Tibial nerve (tissue), 4 donors: Measurements from ENCODE around the gene TANK. TPM values are rescaled to one million over a fixed set of nuclear protein-coding genes. Genes with fewer than 3 reads are reported as not detected.

Source experiments
- DNase-seq, 2 donors: peaks; one replicate each; pipeline ENCODE4 v3.0.0-alpha.2; 2019; ENCODE audit warnings: low spot score in 2 of 2
- H3K27ac ChIP-seq, 4 donors: fragments of 200-600 bp; sonication (generic) in 3 of 4; one replicate each; pipeline ENCODE4 v1.5.1; 2017 to 2019; ENCODE audit warnings: mild to moderate bottlenecking in 1 of 4
- H3K27me3 ChIP-seq, 2 donors: fragments of 200-600 bp; sonication (generic) in 1 of 2; one replicate each; pipeline versions ENCODE4 v1.5.1 to v1.6.0; 2017 to 2019
- H3K36me3 ChIP-seq, 3 donors: fragments of 200-600 bp; sonication (generic); one replicate each; pipeline ENCODE4 v1.5.1; 2018 to 2019
- H3K4me1 ChIP-seq, 4 donors: fragments of 200-600 bp; sonication (generic) in 3 of 4; one replicate each; pipeline ENCODE4 v1.5.1; 2017 to 2019
- H3K4me3 ChIP-seq, 4 donors: fragments of 200-600 bp; sonication (generic) in 3 of 4; one replicate each; pipeline ENCODE4 v1.5.1; 2017 to 2019; ENCODE audit warnings: mild to moderate bottlenecking in 1 of 4, moderate library complexity in 1 of 4
- H3K9me3 ChIP-seq, 4 donors: fragments of 200-600 bp; sonication (generic) in 3 of 4; one replicate each; pipeline ENCODE4 v1.5.1; 2017 to 2019
- EP300 ChIP-seq, 2 donors: sonication (generic); formaldehyde crosslinking; IDR thresholded peaks; one replicate each; pipeline ENCODE4 v1.6.1; 2017; ENCODE audit warnings: antibody characterized with exemption in 2 of 2, mild to moderate bottlenecking in 1 of 2
- POLR2A ChIP-seq, 2 donors: fragments of 450-650 bp; IDR thresholded peaks; one replicate each; pipeline ENCODE4 v1.6.1; 2017; ENCODE audit warnings: antibody characterized with exemption in 2 of 2, mild to moderate bottlenecking in 2 of 2, moderate library complexity in 2 of 2
- WGBS, 2 donors: methylation state at CpG; one replicate each; pipeline ENCODE4 v1.1.5; 2018; 5-methylcytosine and 5-hydroxymethylcytosine counted together
- total RNA-seq, 4 donors: library from RNA; depleted of rRNA; stranded (reverse); fragments of >200 nt; gene quantifications; one replicate each; pipeline ENCODE4 v1.1.0, GENCODE V29; 2016
- TF ChIP-seq, protein P1 (sequence below), 5 experiments: fragments of 200-600 bp in 3 of 5; fragments of 450-650 bp in 2 of 5; sonication (generic) in 3 of 5; IDR thresholded peaks; one replicate each; pipeline ENCODE4 v1.5.1; 2016 to 2019; ENCODE audit warnings: antibody characterized with exemption in 5 of 5, mild to moderate bottlenecking in 3 of 5, moderate library complexity in 2 of 5

The TANK gene
- total RNA-seq, 4 donors from 2014 or later: 54.4 to 83.5 (median 75.1) TPM

DNA sequence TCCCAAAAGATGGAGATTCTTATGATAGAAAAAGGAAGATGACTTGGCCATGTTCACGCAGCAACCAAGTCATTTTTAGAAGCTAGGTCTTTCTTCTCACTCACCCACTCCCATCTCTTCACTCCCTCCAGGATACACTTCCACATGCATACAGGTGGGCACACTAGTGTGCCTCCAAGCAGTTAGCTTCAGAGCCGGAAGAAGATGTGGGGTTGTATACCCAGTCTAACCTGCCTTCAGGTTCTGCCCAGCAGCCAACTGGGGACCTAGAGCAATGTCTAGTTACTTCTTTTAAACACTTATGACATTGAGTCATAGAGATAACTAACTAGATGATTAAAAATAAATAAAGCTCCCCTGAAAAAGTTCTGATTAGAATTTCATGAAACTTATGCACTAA lies 21.8 kb upstream of the TANK start:
- peak overlapping the region in 1 of 4 donors; percentile 11 for H3K4me3 ChIP-seq
- no peaks in the 10 kb centered on the region for H3K36me3 ChIP-seq
- H3K27ac ChIP-seq: peak overlapping the region in 2 of 4 donors; percentile 2 to 75
- WGBS, 2 donors: 81 to 93% methylated on average over 2 of the region's 2 CpGs
- no peaks in the 10 kb centered on the region for H3K9me3 ChIP-seq
- TF ChIP-seq, protein P1, sequence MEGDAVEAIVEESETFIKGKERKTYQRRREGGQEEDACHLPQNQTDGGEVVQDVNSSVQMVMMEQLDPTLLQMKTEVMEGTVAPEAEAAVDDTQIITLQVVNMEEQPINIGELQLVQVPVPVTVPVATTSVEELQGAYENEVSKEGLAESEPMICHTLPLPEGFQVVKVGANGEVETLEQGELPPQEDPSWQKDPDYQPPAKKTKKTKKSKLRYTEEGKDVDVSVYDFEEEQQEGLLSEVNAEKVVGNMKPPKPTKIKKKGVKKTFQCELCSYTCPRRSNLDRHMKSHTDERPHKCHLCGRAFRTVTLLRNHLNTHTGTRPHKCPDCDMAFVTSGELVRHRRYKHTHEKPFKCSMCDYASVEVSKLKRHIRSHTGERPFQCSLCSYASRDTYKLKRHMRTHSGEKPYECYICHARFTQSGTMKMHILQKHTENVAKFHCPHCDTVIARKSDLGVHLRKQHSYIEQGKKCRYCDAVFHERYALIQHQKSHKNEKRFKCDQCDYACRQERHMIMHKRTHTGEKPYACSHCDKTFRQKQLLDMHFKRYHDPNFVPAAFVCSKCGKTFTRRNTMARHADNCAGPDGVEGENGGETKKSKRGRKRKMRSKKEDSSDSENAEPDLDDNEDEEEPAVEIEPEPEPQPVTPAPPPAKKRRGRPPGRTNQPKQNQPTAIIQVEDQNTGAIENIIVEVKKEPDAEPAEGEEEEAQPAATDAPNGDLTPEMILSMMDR (IDR thresholded peaks at IDR 0.05): no peak
- TF ChIP-seq EP300 (IDR thresholded peaks at IDR 0.05) (no peak), POLR2A (IDR thresholded peaks at IDR 0.05) (no peak)
- peaks cover 0 to 36% (median 17%) of the 10 kb centered on the region in 4 donors for H3K4me1 ChIP-seq
- no peak for DNase-seq
- no peaks in the 10 kb centered on the region for H3K27me3 ChIP-seq

DNA sequence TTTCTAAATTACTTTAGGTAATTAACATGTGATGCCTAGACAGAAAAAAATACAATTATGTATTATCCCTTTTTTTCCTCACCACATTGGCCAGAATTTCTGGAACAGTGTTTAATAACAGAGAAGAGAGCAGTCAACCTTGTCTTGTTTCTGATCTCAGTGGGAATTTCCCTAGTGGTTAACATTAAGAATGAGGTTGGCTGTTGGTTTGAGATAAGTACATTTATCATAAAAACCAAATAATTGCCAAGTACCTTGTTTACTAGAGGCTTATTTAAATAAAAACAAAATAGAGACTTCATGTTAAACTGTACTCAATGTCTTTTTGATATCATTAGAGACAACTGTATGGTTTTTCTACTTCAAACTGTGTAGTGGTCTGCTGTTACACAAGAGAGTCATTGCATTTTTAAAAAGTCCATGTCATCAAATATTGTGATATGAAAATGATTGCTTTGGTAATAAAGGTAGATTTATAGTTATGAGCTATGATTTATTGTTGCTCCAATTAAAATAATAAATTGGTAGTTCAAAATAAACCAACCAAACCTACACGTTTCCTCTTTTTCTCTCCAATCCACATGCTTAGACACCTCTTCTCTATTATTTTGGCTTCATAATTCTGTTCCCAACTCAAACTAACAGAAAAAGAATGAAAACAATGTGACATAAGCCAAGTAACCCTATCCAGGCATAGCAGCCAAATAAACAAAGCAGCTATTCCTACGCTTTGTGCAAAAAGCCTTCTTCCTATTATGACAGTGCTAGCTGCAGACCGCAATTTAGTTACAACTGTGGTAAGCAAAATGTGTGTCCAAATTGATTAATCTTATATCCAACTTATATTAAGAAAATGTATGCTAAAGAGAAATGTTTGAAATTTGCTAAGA lies 20.9 kb upstream of the TANK start:
- Histone ChIP-seq H3K27ac (peak overlapping the region in 2 of 4 donors; percentile 17 to 42), H3K9me3 (no peaks in the 10 kb centered on the region), H3K4me1 (peaks cover 0 to 36% (median 17%) of the 10 kb centered on the region in 4 donors), H3K36me3 (no peaks in the 10 kb centered on the region), H3K27me3 (no peaks in the 10 kb centered on the region), H3K4me3 (peak overlapping the region in 1 of 4 donors; percentile 11)
- WGBS, 2 donors: 47 to 51% methylated on average over 3 of the region's 3 CpGs
- TF ChIP-seq, protein P1 (IDR thresholded peaks at IDR 0.05): no peak
- TF ChIP-seq POLR2A (IDR thresholded peaks at IDR 0.05) (no peak), EP300 (IDR thresholded peaks at IDR 0.05) (no peak)
- no peak for DNase-seq

DNA sequence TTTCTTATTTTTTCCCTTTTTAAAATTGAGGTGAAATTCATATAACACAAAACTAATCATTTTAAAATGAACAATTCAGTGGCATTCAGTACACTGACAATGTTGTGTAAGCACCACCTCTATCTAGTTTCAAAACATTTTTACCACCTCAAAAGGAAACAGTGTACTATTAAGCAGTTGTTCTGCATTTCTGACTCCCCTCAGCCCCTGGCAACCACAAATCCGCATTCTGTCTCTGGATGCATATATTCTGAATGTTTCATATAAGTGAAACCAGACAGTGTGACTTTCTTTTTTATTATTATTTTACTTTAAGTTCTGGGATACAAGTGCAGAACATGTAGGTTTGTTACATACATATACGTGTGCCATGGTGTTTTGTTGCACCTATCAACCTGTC lies 19.2 kb upstream of the TANK start:
- Histone ChIP-seq H3K4me3 (no peak overlapping the region), H3K27me3 (no peaks in the 10 kb centered on the region), H3K27ac (no peak overlapping the region), H3K4me1 (peaks cover 0 to 19% (median 7%) of the 10 kb centered on the region in 4 donors), H3K9me3 (no peaks in the 10 kb centered on the region), H3K36me3 (no peaks in the 10 kb centered on the region)
- WGBS, 2 donors: 81 to 96% methylated on average over 2 of the region's 2 CpGs
- TF ChIP-seq EP300 (IDR thresholded peaks at IDR 0.05): no peak
- no peak for TF ChIP-seq POLR2A (IDR thresholded peaks at IDR 0.05)
- DNase-seq: no peak

DNA sequence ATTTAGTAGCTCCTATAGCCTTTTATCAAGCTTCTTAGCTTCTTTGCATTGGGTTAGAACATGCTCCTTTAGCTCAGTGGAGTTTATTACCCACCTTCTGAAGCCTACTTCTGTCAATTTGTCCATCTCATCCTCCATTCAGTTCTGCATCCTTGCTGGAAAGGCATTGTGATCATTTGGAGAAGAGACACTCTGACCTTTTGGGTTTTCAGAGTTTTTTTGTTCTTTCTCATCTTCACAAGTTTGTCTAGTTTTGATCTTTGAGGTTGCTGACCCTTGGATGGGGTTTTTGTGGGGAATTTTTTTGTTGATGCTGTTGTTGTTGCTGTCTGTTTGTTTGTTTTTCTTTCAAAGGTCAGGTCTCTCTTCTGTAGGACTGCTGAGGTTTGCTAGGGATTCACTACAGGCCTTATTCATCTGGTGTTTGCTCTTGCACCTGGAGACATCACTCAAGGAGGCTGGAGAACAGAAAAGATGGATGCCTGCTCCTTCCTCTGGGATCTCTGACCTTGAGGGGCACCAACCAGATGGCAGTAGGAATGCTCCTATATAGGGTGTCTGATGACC lies 13.9 kb upstream of the TANK start:
- H3K27ac ChIP-seq: no peak overlapping the region
- no peaks in the 10 kb centered on the region for H3K4me1 ChIP-seq
- no peaks in the 10 kb centered on the region for H3K27me3 ChIP-seq
- DNase-seq: no peak
- H3K9me3 ChIP-seq: peaks cover 0 to 29% (median 16%) of the 10 kb centered on the region in 4 donors
- no peak overlapping the region for H3K4me3 ChIP-seq
- no peak for TF ChIP-seq POLR2A (IDR thresholded peaks at IDR 0.05)
- TF ChIP-seq, protein P1 (IDR thresholded peaks at IDR 0.05): no peak
- TF ChIP-seq EP300 (IDR thresholded peaks at IDR 0.05): no peak
- peaks cover 0 to 7% (median 0%) of the 10 kb centered on the region in 3 donors for H3K36me3 ChIP-seq

DNA sequence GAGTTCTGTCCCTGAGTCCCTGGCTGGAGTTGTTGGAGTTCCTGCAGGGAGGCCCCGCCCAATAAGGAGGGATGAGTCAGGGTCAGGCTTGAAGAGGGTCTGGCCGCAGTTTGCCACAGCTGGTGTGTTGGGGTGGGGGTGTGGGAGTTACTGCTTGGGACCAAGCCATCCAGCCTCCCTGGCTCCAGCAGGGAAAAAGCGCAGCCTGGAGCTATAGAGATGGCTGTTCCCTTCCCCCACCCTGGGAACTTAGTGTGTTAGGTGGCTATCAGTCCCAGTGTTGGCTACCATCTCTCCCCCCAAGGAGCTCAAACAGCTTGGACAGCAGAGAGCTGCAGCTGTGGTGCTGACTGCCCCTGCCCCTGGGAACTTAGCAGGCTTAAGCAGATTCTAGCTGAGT lies 13.2 kb upstream of the TANK start:
- Histone ChIP-seq H3K4me3 (no peak overlapping the region), H3K27ac (no peak overlapping the region), H3K27me3 (no peaks in the 10 kb centered on the region), H3K9me3 (peaks cover 0 to 34% (median 18%) of the 10 kb centered on the region in 4 donors), H3K36me3 (peaks cover 0 to 7% (median 0%) of the 10 kb centered on the region in 3 donors), H3K4me1 (no peaks in the 10 kb centered on the region)
- WGBS, 2 donors: 82 to 93% methylated on average over 2 to 3 of the region's 3 CpGs
- TF ChIP-seq, protein P1 (IDR thresholded peaks at IDR 0.05): no peak
- TF ChIP-seq POLR2A (IDR thresholded peaks at IDR 0.05) (no peak), EP300 (IDR thresholded peaks at IDR 0.05) (no peak)
- no peak for DNase-seq
